B cell (primary cell): ENCODE measurements around the gene APLP1. TPM values are rescaled to one million over a fixed set of nuclear protein-coding genes. Genes with fewer than 3 reads are reported as not detected.
A peak's percentile ranks its signal among the peaks of the same experiment; 100 is the strongest.

Experiments used
- ATAC-seq: fragments of 200-7000 bp; cut with Tn5 transposase; one replicate; pipeline ENCODE4 v1.10.0; 2021; ENCODE audit warnings: low read depth, mild to moderate bottlenecking, moderate number of reproducible peaks, moderate library complexity
- CTCF ChIA-PET: fragments of 350-600 bp; sonication (Branson Sonifier 250); formaldehyde crosslinking; loops from one replicate; lab custom pipeline; 2021; ENCODE audit warnings: antibody characterized with exemption, inconsistent platforms; lab: Charles Lee
- POLR2A ChIA-PET: fragments of 350-600 bp; sonication (Branson Sonifier 250); formaldehyde crosslinking; loops from one replicate; lab custom pipeline; 2021; ENCODE audit warnings: antibody characterized with exemption; lab: Charles Lee
- DNase-seq: peaks from one replicate; pipeline ENCODE4 v3.0.0; 2013
- H2AFZ ChIP-seq: 2 replicates; pipeline ENCODE4 v1.6.1; 2012; ENCODE audit warnings: mild to moderate bottlenecking, low read depth, low read length; ENCODE audit not compliant: insufficient read depth, poor library complexity, severe bottlenecking
- H3K27ac ChIP-seq, 2 donors: 1 replicate in 1 of 2; 2 replicates in 1 of 2; pipeline ENCODE4 v1.5.1; 2012 to 2013; ENCODE audit warnings: low read length in 2 of 2, mild to moderate bottlenecking in 2 of 2, moderate library complexity in 1 of 2
- H3K27me3 ChIP-seq, 4 experiments: fragments of 200-600 bp in 1 of 4; sonication (generic) in 1 of 4; replicated peaks in 1 of 4; 1 replicate in 2 of 4; 2 replicates in 2 of 4; pipeline versions ENCODE4 v1.6.1 to v1.7.0; 2013 to 2016; ENCODE audit warnings: low read length in 3 of 4, mild to moderate bottlenecking in 2 of 4, mixed read lengths in 1 of 4, moderate library complexity in 1 of 4; ENCODE audit not compliant: insufficient read depth in 4 of 4, control insufficient read depth in 3 of 4; ENCODE audit errors: control extremely low read depth in 1 of 4
- H3K36me3 ChIP-seq, 2 experiments: replicated peaks in 1 of 2; 1 replicate in 1 of 2; 2 replicates in 1 of 2; pipeline versions ENCODE4 v1.6.1 to v1.7.1; 2013; ENCODE audit warnings: low read length in 1 of 2; ENCODE audit not compliant: insufficient read depth in 2 of 2, control insufficient read depth in 1 of 2; ENCODE audit errors: control extremely low read depth in 1 of 2, extremely low read depth in 1 of 2
- H3K4me1 ChIP-seq, 2 donors: fragments of 200-600 bp in 1 of 2; sonication (generic) in 1 of 2; 1 replicate in 1 of 2; 2 replicates in 1 of 2; pipeline versions ENCODE4 v1.5.1 to v1.6.1; 2013 to 2017; ENCODE audit warnings: low read length in 2 of 2; ENCODE audit not compliant: control insufficient read depth in 2 of 2, insufficient read depth in 2 of 2
- H3K4me2 ChIP-seq: replicated peaks from 2 replicates; pipeline ENCODE3; 2012; ENCODE audit warnings: mild to moderate bottlenecking, low read depth, low read length; ENCODE audit not compliant: poor library complexity, severe bottlenecking
- H3K4me3 ChIP-seq, 5 experiments: fragments of 200-600 bp in 1 of 5; sonication (generic) in 1 of 5; 1 replicate in 3 of 5; 2 replicates in 2 of 5; pipeline versions ENCODE4 v1.5.1 to v1.7.0; 2011 to 2016; ENCODE audit warnings: low read length in 4 of 5, mild to moderate bottlenecking in 4 of 5, low read depth in 2 of 5, control low read depth in 1 of 5, moderate library complexity in 1 of 5; ENCODE audit not compliant: insufficient read depth in 1 of 5; ENCODE audit errors: control extremely low read depth in 1 of 5, extremely low read depth in 1 of 5
- H3K79me2 ChIP-seq: fragments of 200-600 bp; sonication (generic); one replicate; pipeline ENCODE4 v1.6.0; 2016; ENCODE audit warnings: low read length; ENCODE audit not compliant: control insufficient read depth, insufficient read depth
- H3K9ac ChIP-seq: fragments of 200-600 bp; sonication (generic); 2 replicates; pipeline ENCODE4 v1.6.1; 2017; ENCODE audit warnings: mild to moderate bottlenecking, low read length, moderate library complexity
- H3K9me3 ChIP-seq, 3 donors: one replicate each; pipeline versions ENCODE4 v1.6.1 to v1.7.1; 2013; ENCODE audit warnings: low read length in 2 of 3; ENCODE audit not compliant: control insufficient read depth in 2 of 3, insufficient read depth in 1 of 3; ENCODE audit errors: control extremely low read depth in 1 of 3
- H4K20me1 ChIP-seq: 2 replicates; pipeline ENCODE4 v1.6.0; 2012; ENCODE audit warnings: mild to moderate bottlenecking, low read length; ENCODE audit not compliant: insufficient read depth, control insufficient read depth, poor library complexity, severe bottlenecking
- H3K27ac Mint-ChIP-seq: one replicate; pipeline ENCODE4 v1.8.0; 2021; ENCODE audit warnings: mixed read lengths
- H3K27me3 Mint-ChIP-seq: one replicate; pipeline ENCODE4 v1.8.0; 2021; ENCODE audit warnings: mixed read lengths
- H3K4me1 Mint-ChIP-seq: one replicate; pipeline ENCODE4 v1.8.0; 2021; ENCODE audit warnings: mixed read lengths
- H3K4me3 Mint-ChIP-seq: one replicate; pipeline ENCODE4 v1.8.0; 2021; ENCODE audit warnings: mixed read lengths
- H3K9me3 Mint-ChIP-seq: one replicate; pipeline ENCODE4 v1.8.0; 2022; ENCODE audit warnings: mixed read lengths; ENCODE audit not compliant: insufficient read depth
- EZH2 ChIP-seq: IDR thresholded peaks from 2 replicates; pipeline ENCODE4 v1.6.1; 2012; ENCODE audit warnings: borderline replicate concordance, low read depth, mild to moderate bottlenecking, moderate library complexity, low read length; ENCODE audit not compliant: insufficient read depth, poor library complexity, severe bottlenecking
- WGBS: methylation state at CpG from one replicate; pipeline ENCODE4 v1.1.5; 2013; ENCODE audit warnings: missing lambda C conversion rate; ENCODE audit not compliant: insufficient coverage; 5-methylcytosine and 5-hydroxymethylcytosine counted together
- intact Hi-C: fragments of 100-400 bp; cut with micrococcal nuclease; formaldehyde crosslinking; loops from one replicate; pipeline ENCODE4 v1.10.0; 2022
- polyA plus RNA-seq: library from polyadenylated mRNA; depleted of rRNA; stranded (reverse); fragments of >200 nt; gene quantifications from 2 replicates; pipeline ENCODE4 v1.2.3, GENCODE V29; 2012
- total RNA-seq, 2 donors: library from RNA; stranded (reverse); fragments of 120-200 nt in 1 of 2; gene quantifications; 1 replicate in 1 of 2; 2 replicates in 1 of 2; pipeline versions ENCODE4 v1.2.3 to v1.2.4, GENCODE V29; 2013 to 2022
- TF ChIP-seq, protein P1 (sequence below): fragments of 200-600 bp; IDR thresholded peaks from one replicate; pipeline ENCODE4 v1.8.0; 2022; ENCODE audit warnings: antibody characterized with exemption, mild to moderate bottlenecking

APLP1 gene
- total and polyA plus RNA-seq, 2 donors (not counting 1 experiment from before 2014, with no cell fraction given): 0.06 TPM; not detected in 1

DNA sequence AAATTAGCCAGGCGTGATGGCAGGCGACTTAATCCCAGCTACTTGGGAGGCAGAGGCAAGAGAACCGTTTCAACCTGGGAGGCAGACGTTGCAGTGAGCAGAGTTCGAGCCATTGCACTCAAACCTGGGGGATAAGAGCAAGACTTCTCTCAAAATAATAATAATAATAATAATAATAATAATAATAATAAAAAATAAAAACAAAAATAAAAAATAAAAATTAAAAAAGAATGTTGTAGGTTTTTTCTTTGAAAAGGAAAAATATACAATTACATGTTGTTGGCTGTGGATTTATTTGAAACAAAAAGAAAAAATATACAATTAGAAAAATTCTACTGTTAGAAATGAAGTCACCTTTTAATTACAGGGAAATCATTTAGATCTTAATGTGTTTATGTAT, 44.2 kb upstream of the APLP1 start:
- H3K79me2 ChIP-seq: no peaks in the 10 kb centered on the region
- H3K36me3 ChIP-seq: no peaks in the 10 kb centered on the region
- H3K9me3 Mint-ChIP-seq: no peaks in the 10 kb centered on the region
- no peaks in the 10 kb centered on the region for H4K20me1 ChIP-seq
- H3K9me3 ChIP-seq: no peaks in the 10 kb centered on the region
- no peak overlapping the region for H3K4me3 Mint-ChIP-seq
- peaks cover 2% of the 10 kb centered on the region for H3K4me1 Mint-ChIP-seq
- DNase-seq: no peak
- H3K27me3 Mint-ChIP-seq: peaks cover 32% of the 10 kb centered on the region
- H3K4me1 ChIP-seq: no peaks in the 10 kb centered on the region
- no peak for TF ChIP-seq EZH2
- TF ChIP-seq, protein P1, sequence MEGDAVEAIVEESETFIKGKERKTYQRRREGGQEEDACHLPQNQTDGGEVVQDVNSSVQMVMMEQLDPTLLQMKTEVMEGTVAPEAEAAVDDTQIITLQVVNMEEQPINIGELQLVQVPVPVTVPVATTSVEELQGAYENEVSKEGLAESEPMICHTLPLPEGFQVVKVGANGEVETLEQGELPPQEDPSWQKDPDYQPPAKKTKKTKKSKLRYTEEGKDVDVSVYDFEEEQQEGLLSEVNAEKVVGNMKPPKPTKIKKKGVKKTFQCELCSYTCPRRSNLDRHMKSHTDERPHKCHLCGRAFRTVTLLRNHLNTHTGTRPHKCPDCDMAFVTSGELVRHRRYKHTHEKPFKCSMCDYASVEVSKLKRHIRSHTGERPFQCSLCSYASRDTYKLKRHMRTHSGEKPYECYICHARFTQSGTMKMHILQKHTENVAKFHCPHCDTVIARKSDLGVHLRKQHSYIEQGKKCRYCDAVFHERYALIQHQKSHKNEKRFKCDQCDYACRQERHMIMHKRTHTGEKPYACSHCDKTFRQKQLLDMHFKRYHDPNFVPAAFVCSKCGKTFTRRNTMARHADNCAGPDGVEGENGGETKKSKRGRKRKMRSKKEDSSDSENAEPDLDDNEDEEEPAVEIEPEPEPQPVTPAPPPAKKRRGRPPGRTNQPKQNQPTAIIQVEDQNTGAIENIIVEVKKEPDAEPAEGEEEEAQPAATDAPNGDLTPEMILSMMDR: no peak
- H3K27me3 ChIP-seq: peaks cover 0 to 14% (median 0%) of the 10 kb centered on the region in 4 experiments
- POLR2A ChIA-PET: no interaction called here
- no peak overlapping the region for H3K27ac Mint-ChIP-seq
- intact Hi-C loops: no loop called here
- H3K27ac ChIP-seq: no peak overlapping the region
- 73% methylated on average over 3 of the region's 5 CpGs for WGBS
- H3K4me3 ChIP-seq: no peak overlapping the region
- no peak for ATAC-seq
- CTCF ChIA-PET: no interaction called here
- no peak overlapping the region for H3K4me2 ChIP-seq
- no peak overlapping the region for H3K9ac ChIP-seq
- no peak overlapping the region for H2AFZ ChIP-seq

DNA sequence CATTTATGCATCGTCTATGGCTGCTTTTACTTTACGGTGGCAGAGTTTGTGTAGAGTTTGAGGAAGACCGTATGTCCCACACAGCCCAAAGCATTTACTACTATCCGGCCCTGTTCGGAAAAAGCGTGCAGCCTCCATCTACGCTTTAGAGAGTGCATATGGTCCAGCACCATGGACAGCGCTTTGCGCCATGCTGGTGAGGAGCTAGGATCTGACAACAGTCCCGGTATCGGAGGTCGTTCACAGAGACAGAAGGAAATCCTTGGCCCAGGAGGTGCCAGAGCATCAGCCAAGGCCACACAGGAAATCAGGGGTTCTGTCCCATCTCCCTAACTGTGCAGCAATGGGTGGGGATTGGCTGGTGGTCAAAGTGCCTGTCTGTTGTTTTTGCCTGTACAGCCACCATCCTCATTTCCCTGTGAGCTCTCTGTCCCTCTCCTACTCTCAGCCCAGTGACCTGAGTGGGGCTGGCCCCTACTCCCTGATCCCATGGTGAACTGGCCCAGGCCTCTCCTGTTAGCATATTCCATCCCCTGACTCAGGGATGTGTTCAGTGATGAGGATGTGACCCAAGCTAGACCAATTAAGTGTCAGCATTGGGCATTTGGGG, 39.6 kb upstream of the APLP1 start:
- H2AFZ ChIP-seq: no peak overlapping the region
- H3K4me3 ChIP-seq: no peak overlapping the region
- H3K4me2 ChIP-seq: no peak overlapping the region
- no peaks in the 10 kb centered on the region for H3K9me3 Mint-ChIP-seq
- peaks cover 30% of the 10 kb centered on the region for H3K27me3 Mint-ChIP-seq
- no peak for TF ChIP-seq EZH2
- TF ChIP-seq, protein P1: no peak
- no peaks in the 10 kb centered on the region for H3K4me1 Mint-ChIP-seq
- H3K27me3 ChIP-seq: peaks cover 0 to 16% (median 0%) of the 10 kb centered on the region in 4 experiments
- H3K9ac ChIP-seq: no peak overlapping the region
- WGBS: 16% methylated on average over 10 of the region's 12 CpGs
- peaks cover 0 to 7% (median 0%) of the 10 kb centered on the region in 3 donors for H3K9me3 ChIP-seq
- no peak overlapping the region for H3K27ac Mint-ChIP-seq
- no peaks in the 10 kb centered on the region for H3K79me2 ChIP-seq
- H4K20me1 ChIP-seq: no peaks in the 10 kb centered on the region
- DNase-seq (peak; percentile 47), ATAC-seq (no peak)
- CTCF ChIA-PET: no interaction called here
- intact Hi-C loops: no loop called here
- no peak overlapping the region for H3K27ac ChIP-seq
- no peak overlapping the region for H3K4me3 Mint-ChIP-seq
- POLR2A ChIA-PET: no interaction called here
- H3K36me3 ChIP-seq: no peaks in the 10 kb centered on the region
- no peaks in the 10 kb centered on the region for H3K4me1 ChIP-seq
